Suppressor macrophage treated with lipopolysaccharide for 4 hours (primary cell): ENCODE results near the gene CFAP73.

ENCODE experiments used
- DNase-seq: peaks from one replicate; pipeline ENCODE4 v3.0.0-alpha.2; 2020

CFAP73 gene

GRCh38 chr12:113142886-113143332, 6.6 kb upstream of the CFAP73 start:
- DNase-seq, result peak; percentile 50

GRCh38 chr12:113143959-113144358, 5.6 kb upstream of the CFAP73 start:
- no peak for DNase-seq

DNA sequence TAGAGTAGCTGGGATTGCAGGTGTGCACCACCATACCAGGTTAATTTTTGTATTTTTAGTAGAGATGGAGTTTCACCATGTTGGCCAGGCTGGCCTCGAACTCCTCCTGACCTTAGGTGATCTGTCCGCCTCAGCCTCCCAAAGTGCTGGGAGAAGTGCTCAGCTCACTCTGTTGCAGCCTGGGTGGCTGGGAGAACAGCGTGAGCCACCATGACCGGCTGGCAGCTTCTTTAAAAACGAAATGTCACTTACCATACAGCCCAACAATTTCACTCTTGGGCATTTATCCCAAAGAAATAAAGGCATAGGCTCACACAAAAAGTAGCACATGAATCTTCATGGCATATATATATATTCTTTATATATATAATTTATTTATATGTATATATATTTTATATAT, 4.7 kb upstream of the CFAP73 start:
- DNase-seq, result no peak

DNA sequence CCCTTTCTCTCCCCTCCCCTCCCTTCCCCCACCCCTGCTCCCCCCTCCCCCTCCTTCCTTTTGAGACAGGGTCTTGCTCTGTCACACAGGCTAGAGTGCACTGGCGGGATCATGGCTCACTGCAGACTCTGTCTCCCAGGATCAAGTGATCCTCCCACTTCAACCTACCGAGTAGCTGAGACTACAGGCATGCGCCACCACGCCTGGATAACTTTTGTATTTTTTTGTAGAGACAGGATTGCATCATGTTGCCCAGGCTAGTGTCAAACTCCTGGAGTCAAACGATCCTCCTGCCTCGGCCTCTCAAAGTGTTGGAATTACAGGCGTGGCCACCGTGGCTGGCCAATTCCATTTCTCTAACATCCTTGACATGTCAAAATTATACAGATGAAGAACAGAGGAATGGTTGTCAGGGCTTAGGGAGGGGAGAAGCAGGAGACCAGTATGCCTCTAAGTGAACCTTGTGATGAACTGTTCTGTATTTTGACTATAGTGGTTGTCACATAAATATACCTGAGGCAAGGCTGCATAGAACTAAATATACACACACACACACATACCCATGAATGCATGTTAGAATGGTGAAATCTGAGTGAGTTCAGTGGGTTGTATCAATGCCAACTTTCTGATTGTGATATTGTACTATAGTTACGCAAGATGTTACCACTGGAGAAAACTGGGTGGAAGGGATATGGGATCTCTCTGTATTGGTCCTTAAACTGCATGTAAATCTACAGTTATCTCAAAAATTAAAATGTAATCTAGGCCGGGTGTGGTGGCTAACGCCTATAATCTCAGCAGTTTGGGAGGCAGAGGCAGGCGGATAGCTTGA, 3.6 kb upstream of the CFAP73 start:
- DNase-seq, result no peak

DNA sequence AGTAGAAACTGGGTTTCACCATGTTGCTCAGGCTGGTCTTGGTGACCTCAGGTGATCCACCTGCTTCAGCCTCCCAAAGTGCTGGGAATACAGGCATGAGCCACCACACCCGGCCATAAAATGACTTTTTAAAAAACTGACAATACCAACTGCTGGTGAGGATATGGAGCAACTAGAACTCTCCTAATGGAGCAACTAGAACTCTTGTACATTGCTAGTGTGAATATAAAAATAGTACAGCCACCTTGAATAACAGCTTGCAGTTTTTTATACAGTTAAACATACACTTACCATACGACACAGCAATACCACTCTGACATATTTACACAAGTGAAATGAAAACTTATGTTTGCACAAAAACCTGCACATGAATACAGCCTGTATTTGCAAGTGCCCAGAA, 2.5 kb upstream of the CFAP73 start:
- no peak for DNase-seq

DNA sequence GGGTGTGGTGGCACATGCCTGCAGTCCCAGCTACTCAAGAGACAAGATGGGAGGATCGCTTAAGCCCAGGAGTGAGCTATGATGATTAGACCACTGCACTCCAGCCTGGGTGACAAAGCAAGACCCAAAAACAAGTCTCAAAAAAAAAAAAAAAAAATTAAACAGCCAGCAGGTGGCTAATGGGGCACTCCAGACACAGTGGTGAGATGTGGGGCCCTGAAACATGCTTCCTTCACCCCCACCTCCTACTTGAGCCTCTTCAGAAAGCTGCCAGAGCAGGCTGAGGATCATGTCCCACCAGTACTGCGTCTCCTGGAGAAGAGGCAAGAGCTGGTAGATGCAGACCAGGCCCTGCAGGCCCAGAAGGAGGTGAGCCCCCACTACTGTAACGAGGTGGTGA, 2.1 kb downstream of the CFAP73 start:
- no peak for DNase-seq

DNA sequence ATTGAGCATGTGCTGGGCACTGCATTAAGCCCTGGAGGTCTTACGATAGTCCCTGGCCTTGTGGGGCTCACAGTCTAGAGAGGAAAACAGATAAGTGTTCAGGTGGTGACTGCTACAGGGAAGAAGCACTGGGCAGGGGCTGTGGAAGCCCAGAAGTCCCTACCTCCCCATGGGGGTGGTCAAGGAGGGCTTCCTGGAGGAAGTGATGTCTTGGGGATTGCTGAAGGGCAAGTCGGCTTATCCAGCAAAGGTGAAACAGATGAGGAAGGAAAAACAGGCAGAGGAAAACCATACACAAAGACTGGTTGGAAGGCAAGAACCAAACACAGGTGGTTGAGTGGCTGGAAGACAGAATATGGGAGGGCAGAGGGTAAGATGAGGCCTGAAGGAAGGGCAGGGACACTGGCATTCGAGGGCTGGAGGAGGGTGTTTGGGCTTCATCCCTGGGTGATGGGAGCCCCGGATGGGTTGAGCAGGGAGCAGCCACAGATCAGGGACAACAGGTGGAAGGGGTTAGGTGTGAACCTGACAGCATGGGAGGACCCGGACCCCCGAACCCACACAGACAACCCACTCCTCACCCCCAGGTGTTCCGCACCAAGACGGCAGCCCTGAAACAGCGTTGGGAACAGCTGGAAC, 2.8 kb downstream of the CFAP73 start:
- DNase-seq, result no peak

GRCh38 chr12:113152835-113153814, 3.6 kb downstream of the CFAP73 start:
- DNase-seq, result peak; percentile 82

DNA sequence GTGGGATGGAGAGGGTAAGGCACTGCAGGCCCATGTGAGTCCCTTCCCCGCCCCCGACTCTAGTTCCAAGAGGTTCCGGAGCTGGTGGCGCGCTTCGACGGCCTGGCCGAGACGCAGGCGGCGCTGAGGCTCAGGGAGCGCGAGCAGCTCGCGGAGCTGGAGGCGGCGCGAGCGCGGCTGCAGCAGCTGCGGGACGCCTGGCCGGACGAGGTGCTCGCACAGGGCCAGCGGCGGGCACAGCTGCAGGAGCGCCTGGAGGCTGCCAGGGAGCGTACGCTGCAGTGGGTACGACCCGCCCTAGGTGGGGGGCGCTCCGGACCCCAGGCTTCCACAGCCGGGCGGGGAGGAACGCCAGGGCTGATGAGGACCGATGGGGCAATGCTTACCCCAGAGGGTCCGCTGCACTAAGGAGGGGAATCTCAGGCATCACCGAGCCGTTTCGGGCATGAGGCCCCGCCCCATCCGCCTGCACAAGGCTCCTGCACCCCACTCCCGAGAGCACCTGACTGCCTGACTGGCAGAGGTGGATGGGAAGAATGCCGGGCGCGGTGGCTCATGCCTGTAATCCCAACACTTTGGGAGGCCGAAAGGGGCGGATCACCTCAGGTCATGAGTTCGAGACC, 4.9 kb downstream of the CFAP73 start:
- DNase-seq, result peak; percentile 22

GRCh38 chr12:113155060-113155459, 5.5 kb downstream of the CFAP73 start:
- no peak for DNase-seq

GRCh38 chr12:113155646-113156045, 6.1 kb downstream of the CFAP73 start:
- DNase-seq, result no peak

GRCh38 chr12:113157218-113157859, 7.8 kb downstream of the CFAP73 start:
- no peak for DNase-seq

- no peak for DNase-seq
Measured at GRCh38 chr12:113158439-113159203, 9.1 kb downstream of the CFAP73 start.

DNA sequence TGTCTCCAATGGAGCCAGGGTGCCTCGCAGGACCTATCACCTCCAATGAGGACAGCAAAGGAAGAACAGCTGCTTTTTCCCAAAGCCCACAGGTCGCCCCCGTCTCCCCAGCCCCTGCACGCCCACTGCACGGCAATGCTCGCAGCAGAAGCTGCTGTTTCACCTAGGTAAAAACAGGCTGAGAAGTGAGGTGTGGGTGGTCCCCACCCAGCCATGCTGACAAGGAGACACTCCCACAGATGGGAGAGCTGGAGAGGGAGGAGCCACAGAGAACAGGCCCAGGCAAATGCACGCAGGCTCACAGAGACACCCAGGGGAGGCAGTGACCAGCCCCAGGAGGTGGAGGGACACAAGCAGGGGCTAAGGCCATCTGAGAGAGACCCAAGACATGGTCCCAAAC, 10.4 kb downstream of the CFAP73 start:
- no peak for DNase-seq

DNA sequence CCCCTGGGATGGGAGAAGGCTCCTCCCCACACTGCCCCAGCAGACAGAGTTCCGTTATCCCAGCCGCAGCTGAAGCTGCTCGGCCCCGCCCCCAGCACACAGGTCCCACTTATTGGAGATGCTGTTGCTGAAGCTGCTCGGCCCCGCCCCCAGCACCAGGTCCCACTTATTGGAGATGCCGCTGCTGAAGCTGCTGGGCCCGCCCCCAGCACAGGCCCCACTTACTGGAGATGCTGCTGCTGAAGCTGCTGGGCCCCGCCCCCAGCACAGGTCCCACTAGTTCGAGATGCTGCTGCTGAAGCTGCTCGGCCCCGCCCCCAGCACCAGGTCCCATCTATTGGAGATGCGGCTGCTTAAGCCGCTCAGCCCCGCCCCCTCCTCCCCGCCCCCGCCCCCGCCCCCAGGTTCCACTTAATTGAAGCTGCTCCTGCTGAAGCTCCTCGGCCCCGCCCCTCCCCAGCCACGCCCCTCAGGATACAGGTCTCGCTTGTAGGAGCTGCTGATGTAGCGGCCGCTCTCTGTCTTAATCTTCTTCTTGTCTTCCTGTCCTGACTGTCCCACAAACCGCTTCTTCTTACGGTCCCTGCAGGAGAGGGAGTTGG, 12.0 kb downstream of the CFAP73 start:
- no peak for DNase-seq

GRCh38 chr12:113162102-113163029, 12.8 kb downstream of the CFAP73 start:
- DNase-seq, result no peak

GRCh38 chr12:113163030-113163360, 13.5 kb downstream of the CFAP73 start:
- DNase-seq, result no peak

GRCh38 chr12:113164014-113164413, 14.5 kb downstream of the CFAP73 start:
- DNase-seq, result no peak

DNA sequence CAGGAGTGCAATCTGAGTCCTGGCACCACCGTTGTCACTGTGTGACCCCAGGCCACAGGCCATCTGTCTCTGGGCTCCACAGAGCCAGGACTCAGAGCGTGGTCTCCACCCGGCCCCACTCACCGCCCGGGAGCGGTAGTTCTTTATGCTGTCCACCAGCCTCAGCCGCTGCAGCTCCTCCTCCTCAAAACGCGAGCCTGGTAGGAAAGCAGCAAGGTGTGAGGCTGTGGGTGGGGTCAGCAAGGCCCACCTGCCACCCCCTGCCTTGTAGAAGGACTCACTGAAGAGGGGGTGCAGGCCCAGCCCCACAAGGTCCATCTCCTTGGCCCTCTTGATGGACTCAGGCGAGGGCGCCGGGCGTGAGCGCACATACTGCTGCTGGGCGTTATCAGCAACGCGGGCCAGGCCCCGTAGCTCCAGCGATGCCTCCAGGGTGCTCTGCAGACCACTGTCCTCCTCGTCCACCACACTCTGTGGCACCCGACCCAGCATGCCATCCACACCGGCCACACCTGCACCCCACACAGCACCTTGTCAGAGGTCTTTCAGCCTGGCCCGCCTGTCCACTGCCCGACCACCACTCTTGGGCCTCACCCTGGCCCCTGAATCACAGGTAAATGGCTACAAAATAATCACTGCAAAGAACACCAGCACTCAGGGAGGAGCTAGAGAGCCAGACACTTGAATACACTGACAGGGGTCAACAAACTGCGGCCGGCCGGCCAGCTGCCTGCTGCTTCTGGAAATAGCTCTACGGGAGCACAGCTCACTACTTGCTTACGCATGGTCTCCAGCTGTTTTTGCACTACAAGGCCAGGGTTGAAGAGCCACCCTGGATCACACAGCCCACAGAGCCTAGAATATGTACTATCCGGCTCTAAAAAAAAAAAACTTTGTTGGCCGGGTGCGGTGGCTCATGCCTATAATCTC, 16.3 kb downstream of the CFAP73 start:
- no peak for DNase-seq
